ENCODE results near the gene ZNF33A.
A peak's percentile ranks its signal among the peaks of the same experiment; 100 is the strongest.
"Not testable (repeated sequence)": the region's sequence is repeated elsewhere in the genome, so short reads cannot be mapped to it uniquely, and the experiment has no call there.

The ZNF33A gene

GRCh38 chr10:38010119-38010903 is at the start of gene ZNF33A:
Gene ZNF33A (plus strand): TSS chr10:38010675. CDS start chr10:38012342, 1,667 bp downstream.
- DNase-seq: peak; percentile 89

GRCh38 chr10:37965006-37965405 is 45.5 kb upstream of the ZNF33A start:
- DNase-seq: no peak

- DNase-seq: no peak
Observed at GRCh38 chr10:37972396-37972795, 38.1 kb upstream of the ZNF33A start.

GRCh38 chr10:37975401-37975991 is 35.0 kb upstream of the ZNF33A start:
- DNase-seq: no peak

- DNase-seq: peak; percentile 97
Observed at GRCh38 chr10:37976091-37976879, 34.2 kb upstream of the ZNF33A start, which contains the start of gene ZNF25. Gene ZNF25 (minus strand): TSS chr10:37976647. CDS start chr10:37971722, 4,925 bp downstream.

GRCh38 chr10:37976880-37977203 is 33.6 kb upstream of the ZNF33A start:
- DNase-seq: no peak

- no peak for DNase-seq
Observed at GRCh38 chr10:37991655-37992054, 18.8 kb upstream of the ZNF33A start.

- no peak for DNase-seq
Observed at GRCh38 chr10:37992083-37992482, 18.4 kb upstream of the ZNF33A start.

GRCh38 chr10:37998920-37999319 is 11.6 kb upstream of the ZNF33A start:
- DNase-seq: not testable (repeated sequence)

GRCh38 chr10:38000474-38000873 is 10.0 kb upstream of the ZNF33A start:
- not testable (repeated sequence) for DNase-seq

- DNase-seq: no peak
Observed at GRCh38 chr10:38003026-38003425, 7.4 kb upstream of the ZNF33A start.

- no peak for DNase-seq
Observed at GRCh38 chr10:38003588-38003987, 6.9 kb upstream of the ZNF33A start.

- DNase-seq: no peak
Observed at GRCh38 chr10:38007551-38007950, 2.9 kb upstream of the ZNF33A start.

GRCh38 chr10:38007991-38008390 is 2.5 kb upstream of the ZNF33A start:
- DNase-seq: no peak

- DNase-seq: no peak
Observed at GRCh38 chr10:38016354-38016753, 5.9 kb downstream of the ZNF33A start.

- not testable (repeated sequence) for DNase-seq
Observed at GRCh38 chr10:38019124-38019523, 8.6 kb downstream of the ZNF33A start.

GRCh38 chr10:38025283-38025682 is 14.8 kb downstream of the ZNF33A start:
- no peak for DNase-seq

- DNase-seq: no peak
Observed at GRCh38 chr10:38027986-38028385, 17.5 kb downstream of the ZNF33A start.

GRCh38 chr10:38032886-38033285 is 22.4 kb downstream of the ZNF33A start:
- DNase-seq: no peak

- DNase-seq: no peak
Observed at GRCh38 chr10:38038107-38038931, 27.8 kb downstream of the ZNF33A start.

GRCh38 chr10:38038932-38039245 is 28.4 kb downstream of the ZNF33A start:
- no peak for DNase-seq

- DNase-seq: no peak
Observed at GRCh38 chr10:38043516-38043915, 33.0 kb downstream of the ZNF33A start.

- DNase-seq: no peak
Observed at GRCh38 chr10:38045129-38045528, 34.7 kb downstream of the ZNF33A start.

Measured in activated CD8-positive, alpha-beta memory T cell treated with anti-CD3 and anti-CD28 coated beads, Interleukin-2, amount 50 U/mL, for 4 hours (primary cell).